ENCODE results near the gene EPHB2.

DNA sequence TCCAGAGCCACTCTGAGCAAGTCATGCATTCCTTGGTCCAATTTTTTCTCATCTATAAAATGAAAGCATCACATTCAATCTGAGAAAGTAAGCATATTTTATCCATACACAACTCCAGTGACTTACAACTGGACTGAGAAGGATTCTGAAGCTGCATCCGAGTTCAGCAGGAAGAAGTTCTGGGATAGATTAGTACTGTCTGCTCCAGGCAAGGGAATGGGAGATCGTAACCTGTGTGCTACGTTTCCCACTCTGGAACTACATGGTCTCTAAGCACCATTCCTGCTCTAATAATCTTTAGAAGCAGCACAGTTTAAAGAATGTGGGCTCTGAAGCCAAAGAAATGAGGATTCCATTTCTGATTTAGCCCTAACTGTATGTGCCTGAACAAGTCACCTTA, 182.7 kb downstream of the EPHB2 start:
- TF ChIP-seq, protein P1, sequence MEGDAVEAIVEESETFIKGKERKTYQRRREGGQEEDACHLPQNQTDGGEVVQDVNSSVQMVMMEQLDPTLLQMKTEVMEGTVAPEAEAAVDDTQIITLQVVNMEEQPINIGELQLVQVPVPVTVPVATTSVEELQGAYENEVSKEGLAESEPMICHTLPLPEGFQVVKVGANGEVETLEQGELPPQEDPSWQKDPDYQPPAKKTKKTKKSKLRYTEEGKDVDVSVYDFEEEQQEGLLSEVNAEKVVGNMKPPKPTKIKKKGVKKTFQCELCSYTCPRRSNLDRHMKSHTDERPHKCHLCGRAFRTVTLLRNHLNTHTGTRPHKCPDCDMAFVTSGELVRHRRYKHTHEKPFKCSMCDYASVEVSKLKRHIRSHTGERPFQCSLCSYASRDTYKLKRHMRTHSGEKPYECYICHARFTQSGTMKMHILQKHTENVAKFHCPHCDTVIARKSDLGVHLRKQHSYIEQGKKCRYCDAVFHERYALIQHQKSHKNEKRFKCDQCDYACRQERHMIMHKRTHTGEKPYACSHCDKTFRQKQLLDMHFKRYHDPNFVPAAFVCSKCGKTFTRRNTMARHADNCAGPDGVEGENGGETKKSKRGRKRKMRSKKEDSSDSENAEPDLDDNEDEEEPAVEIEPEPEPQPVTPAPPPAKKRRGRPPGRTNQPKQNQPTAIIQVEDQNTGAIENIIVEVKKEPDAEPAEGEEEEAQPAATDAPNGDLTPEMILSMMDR (IDR thresholded peaks at IDR 0.05; ENCODE audit: poor library complexity, severe bottlenecking): no peak
- no peak for TF ChIP-seq POLR2AphosphoS5 (IDR thresholded peaks at IDR 0.05)
- no peak for TF ChIP-seq EP300 (conservative IDR thresholded peaks at IDR 0.05; ENCODE audit: poor library complexity, severe bottlenecking)
- no peak for TF ChIP-seq REST (IDR thresholded peaks at IDR 0.05; ENCODE audit: borderline replicate concordance)
- TF ChIP-seq MXI1 (conservative IDR thresholded peaks at IDR 0.05; ENCODE audit: poor library complexity, severe bottlenecking): no peak
- no peak for TF ChIP-seq RAD21 (conservative IDR thresholded peaks at IDR 0.05)
- TF ChIP-seq SMC3 (conservative IDR thresholded peaks at IDR 0.05; ENCODE audit: poor library complexity): no peak
- TF ChIP-seq EZH2 (IDR thresholded peaks at IDR 0.05; ENCODE audit: borderline replicate concordance, insufficient read depth, low read length, poor library complexity, severe bottlenecking): no peak
